NCI-H82 treated with DMSO at 0.1 percent for 48 hours (cell line): ENCODE measurements around the gene LRMDA.

Experiments used
- DNase-seq: peaks from one replicate; lab custom pipeline; 2025; ENCODE audit not compliant: unreplicated experiment; lab: John Stamatoyannopoulos, UW

The LRMDA gene

DNA sequence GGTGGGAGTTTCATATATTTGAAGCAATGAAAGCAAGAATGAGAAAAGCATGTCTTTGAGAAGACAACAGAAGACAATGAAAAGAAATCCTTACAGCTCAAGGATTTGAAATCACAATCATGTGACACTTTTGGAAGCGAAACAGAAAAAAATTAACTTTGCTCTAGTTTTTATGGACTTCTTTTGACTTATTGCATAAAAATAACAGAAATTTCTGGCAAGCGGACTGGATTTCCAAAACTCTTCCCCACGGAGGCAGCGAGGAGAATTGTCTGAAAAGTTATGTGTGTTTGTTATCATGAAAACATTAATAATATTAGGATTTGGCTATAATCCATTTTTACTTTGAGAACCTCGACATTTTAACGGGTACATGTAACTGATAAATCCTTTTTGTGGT is 223.3 kb downstream of the LRMDA start:
- DNase-seq = no peak

- no peak for DNase-seq
Observed at GRCh38 chr10:75655791-75656451, 224.5 kb downstream of the LRMDA start.

- no peak for DNase-seq
Observed at GRCh38 chr10:75657351-75657750, 225.9 kb downstream of the LRMDA start.

GRCh38 chr10:75658036-75658435 is 226.6 kb downstream of the LRMDA start:
- DNase-seq = no peak

DNA sequence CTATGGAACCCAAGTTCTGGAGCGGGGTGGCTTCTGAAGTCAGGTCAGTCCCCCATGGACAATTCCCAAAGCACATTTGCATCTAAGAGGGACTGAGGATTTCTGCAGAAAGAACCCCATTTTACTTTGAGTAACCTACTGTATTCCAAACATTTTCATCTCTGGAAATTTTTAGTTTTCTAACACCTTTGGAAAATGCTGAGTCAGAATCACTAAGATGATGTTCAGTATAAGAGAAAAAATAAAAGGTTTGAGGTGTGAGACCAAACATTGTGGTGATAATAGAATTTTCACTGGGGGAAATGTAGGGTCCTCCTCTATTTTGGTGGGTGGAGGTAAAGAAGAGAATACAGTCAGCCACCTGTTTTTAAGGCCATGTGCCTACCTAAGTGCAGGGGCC is 227.1 kb downstream of the LRMDA start:
- no peak for DNase-seq

DNA sequence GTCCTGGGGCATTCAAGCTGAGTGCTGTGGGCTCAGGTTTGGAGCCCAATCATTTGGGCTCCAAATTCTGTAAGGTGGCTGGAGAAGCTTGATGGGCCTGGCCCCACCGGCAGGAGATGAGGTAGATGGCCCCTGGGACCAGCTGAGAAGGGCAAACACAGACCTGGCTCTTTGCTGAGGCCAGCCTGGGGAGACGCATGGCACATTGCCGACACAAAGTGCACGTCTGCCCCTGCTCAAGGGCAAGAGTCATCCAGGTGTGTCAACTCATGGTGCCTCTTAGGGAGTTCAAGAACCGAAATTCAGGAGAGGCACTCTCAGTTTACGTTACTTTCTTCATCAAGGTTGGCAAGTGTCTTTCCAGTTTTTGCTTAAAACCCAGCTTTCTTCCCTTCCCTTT is 227.5 kb downstream of the LRMDA start:
- DNase-seq = no peak

DNA sequence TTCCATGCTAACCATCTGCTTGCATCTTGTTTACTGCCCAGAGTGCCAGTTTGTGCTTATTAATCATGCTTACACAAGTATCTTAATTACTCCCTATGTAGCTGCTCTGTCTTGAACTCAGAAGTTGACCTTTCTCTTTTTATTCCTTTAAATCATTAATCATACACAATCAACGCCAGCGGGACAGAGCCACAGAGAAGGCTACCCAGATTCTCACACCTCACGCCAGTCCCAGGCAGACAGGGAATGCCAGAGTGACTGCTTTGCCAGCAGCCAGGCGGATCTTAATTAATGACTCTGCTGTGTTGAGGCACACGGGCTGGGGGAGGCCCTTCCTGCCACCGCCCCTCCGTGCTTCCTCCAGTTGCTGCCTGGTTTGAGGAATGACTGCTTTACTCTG is 229.4 kb downstream of the LRMDA start:
- no peak for DNase-seq

- no peak for DNase-seq
Observed at GRCh38 chr10:75662715-75663114, 231.3 kb downstream of the LRMDA start.

- DNase-seq = no peak
Observed at GRCh38 chr10:75663947-75664664, 232.7 kb downstream of the LRMDA start.

DNA sequence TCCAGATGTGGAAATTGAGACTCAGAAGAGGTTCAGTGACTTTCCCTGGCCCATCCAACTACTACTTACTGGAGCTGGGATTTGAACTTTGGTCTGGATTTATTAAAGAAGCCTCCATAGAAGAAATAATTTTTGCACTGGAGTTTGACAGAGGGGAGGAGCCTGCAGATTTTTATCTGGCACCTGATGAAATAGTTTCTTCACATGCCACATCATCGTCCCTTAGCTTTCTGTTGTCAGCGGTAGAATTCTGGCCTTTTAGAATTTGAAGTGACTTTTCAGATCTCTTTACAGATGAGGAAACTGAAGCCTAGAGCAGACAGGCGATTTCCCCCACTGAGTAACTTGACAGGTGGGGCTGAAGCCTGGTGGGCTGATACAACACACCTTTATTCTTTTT is 233.5 kb downstream of the LRMDA start:
- DNase-seq = no peak

- no peak for DNase-seq
Observed at GRCh38 chr10:75665707-75666106, 234.3 kb downstream of the LRMDA start.

DNA sequence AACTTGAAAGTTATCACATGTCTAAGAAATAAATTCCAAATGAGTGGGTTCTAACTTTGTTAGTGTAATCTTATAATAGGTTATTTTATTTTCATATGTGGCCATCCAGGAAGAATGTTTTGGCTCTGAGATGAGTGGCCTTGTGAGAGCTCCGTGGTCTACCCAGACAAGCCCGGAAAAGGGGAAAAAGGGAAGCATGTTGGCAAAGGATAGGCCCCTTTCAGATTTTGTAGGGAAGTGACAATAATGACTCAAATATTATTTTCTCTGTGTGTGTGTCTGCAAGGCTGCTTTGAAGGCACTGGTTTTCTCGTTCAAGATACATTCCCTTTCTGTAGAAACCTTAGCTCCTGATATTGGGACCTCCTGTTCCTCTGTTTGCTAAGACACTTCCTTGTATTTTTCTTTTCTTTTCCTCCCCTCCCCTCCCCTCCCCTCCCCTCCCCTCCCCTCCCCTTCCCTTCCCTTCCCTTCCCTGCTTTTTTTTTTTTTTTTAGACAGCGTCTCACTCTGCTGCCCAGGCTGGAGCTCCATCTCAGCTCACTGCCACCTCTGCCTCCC is 240.8 kb downstream of the LRMDA start:
- DNase-seq = no peak

DNA sequence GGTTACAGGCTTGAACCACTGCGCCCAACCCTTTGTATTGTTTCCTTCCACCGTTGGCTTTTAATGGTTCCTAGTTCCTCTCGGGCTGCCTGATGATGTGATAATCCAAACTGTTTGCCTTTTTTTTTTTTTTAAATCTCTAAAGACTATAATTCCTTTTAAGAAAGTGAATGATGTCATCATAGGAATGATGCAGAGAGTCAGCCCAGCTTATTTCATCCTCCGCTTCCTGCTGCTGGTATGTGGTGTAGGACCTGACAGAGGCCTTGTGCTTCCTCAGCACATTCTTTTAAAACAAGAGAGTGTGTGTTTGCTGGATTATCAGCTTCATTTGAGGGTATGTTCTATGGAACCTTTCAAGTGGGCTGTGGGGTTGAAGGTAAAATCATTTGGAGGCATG is 241.4 kb downstream of the LRMDA start:
- DNase-seq = no peak

GRCh38 chr10:75677541-75677940 is 246.1 kb downstream of the LRMDA start:
- no peak for DNase-seq

DNA sequence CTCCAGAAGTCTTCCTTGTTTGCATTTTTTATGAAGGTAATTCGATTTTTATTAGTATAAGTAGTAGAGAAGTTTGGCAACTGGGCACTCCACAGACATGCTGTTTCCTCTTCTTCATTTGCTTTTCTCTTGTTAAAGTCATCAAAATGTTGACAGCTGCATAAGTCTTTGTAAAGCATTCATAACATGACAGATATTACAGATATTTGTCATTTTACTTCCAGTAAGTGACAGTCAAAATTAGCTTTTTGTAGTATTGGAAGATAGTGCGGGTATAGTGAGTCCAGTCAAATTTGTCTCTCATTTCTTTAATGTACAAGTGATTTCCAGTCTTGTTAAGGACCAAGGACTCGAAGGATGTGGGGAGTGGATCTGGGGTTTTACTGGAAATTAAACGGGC is 247.1 kb downstream of the LRMDA start:
- DNase-seq = no peak

DNA sequence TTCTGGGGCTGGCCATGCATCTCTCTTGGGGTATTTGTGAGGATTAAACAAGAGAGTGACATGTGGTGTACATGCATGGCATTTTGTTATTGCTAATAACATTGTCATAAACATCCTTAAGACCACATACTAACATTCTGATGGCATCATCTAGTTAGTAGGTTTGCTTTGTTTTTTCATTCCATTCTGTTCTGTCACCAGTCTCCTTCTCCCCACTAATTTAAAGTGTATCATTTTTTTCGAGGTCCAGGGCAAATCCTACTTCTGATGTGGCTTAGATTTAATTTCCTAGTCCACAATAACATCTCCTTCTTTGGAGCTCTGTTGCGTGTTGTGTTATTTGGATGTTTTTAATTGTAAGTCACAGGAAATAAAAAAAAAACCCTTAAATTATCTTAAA is 248.1 kb downstream of the LRMDA start:
- no peak for DNase-seq

GRCh38 chr10:75681334-75681733 is 249.9 kb downstream of the LRMDA start:
- DNase-seq = no peak

DNA sequence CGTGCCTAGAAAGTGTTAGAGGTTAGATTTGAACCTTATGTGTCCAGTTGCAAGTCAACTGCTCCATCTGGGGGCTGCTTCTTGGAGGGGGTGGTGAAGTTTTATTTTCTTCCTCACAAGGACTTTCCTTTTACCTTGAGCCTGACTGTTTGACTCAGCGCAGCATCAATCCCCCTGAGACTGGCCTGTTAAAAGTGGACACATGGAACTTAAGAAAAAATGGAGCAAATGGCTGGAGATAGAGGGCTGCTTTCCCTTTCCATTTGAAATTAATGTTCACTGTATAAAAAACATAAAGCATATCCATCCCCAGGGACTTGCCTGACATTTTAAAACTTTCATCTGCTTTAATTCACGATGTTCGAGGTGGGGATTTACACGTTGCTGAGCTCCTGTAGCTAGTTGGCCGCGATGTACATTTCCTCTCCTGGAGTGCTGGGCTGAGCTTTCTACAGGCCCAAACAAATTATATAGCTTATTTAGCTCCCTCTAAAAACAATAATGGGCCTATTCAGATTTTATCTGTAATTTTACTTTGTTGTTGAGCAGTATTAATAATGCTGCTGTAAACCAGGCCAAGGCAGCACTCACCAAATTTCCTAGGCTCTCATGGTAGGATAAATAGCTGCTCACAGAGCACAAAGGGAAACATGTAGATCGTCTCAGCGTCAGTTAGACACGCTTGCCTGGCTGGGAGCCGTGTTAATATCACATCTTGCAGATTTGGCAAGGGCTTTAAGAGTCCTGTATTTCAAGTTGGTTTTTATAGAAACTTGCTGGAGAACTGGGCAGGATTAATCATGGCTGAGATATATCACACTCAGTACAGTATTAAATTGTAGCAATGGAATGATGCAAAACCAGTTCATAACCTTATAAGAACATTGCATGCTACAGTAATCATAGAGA is 251.5 kb downstream of the LRMDA start:
- DNase-seq = no peak

GRCh38 chr10:75685187-75685586 is 253.8 kb downstream of the LRMDA start:
- DNase-seq = no peak

DNA sequence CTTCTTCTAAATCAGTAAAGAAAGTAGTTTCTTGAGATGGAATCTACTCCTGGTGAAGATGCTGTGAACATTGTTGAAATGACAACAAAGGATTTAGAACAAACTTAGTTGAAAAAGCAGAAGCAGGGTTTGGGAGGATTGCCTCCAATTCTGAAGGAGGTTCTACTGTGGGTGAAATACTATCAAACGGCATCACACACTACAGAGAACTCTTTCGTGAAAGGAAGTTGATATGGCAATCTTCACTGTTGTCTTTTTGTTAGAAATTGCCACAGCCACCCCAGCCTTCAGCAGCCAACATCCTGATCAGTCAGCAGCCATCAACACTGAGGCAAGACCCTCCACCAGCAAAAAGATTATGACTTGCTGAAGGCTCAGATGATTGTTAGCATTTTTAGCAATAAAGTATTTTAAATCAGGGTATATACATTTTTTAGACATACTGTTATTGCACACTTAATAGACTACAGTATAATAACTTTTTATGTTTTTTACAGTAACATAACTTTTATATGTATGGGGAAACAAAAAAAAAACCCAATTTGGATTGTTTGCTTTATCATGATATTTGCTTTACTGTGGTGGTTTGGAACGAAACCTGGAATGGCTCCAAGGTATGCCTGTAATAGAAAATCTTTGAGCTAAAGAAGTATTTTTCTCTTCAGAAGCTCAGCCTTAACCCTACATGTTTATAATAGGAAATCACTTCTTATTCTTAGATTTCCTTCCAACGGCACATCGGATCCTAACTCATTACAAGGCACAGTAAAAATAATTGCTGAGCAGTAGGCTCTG is 257.3 kb downstream of the LRMDA start:
- DNase-seq = no peak

DNA sequence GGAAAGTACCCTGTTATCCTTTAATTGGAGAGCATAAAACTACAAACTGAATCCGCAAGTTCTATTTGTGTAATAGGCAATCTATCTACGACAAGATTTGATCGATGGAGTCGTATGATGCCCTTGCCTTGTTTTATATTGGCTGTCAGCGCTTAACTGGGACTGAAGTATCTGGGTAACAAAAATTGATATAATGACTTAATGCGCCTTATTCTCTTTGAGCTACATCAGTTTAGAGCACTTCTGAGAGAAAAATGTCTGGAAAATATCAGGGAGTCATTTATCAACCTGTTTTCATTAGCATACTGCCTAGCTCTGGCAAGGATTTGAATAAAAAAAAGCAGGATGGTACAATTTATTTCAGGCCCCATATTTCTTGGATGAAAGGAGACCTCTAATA is 262.1 kb downstream of the LRMDA start:
- DNase-seq = no peak
